Erythroblast (primary cell): ENCODE measurements around the gene NFIX.

Experiments used
- GATA1 ChIP-seq: IDR thresholded peaks from 2 replicates; pipeline ENCODE4 v1.6.1; 2011; ENCODE audit warnings: low read depth, mild to moderate bottlenecking, control low read depth, low read length, moderate library complexity
- POLR2A ChIP-seq: IDR thresholded peaks from 2 replicates; pipeline ENCODE4 v1.6.1; 2011; ENCODE audit warnings: mild to moderate bottlenecking, low read length

GRCh38 chr19:12990431-12990830 is 4.8 kb upstream of the NFIX start:
- TF ChIP-seq POLR2A (no peak), GATA1 (no peak)
